Adrenal gland (tissue), 12 donors: ENCODE results near the gene ZNF653. TPM values are rescaled to one million over a fixed set of nuclear protein-coding genes. Genes with fewer than 3 reads are reported as not detected.
A peak's percentile ranks its signal among the peaks of the same experiment; 100 is the strongest.

ENCODE experiments used
- DNase-seq, 7 donors: peaks; one replicate each; pipeline ENCODE4 v3.0.0-alpha.2; 2019 to 2020
- H3K27ac ChIP-seq, 5 donors: fragments of 200-600 bp; sonication (generic) in 4 of 5; 1 replicate in 3 of 5; 2 replicates in 2 of 5; pipeline versions ENCODE4 v1.5.1 to v1.8.0; 2016 to 2020; ENCODE audit warnings: mild to moderate bottlenecking in 1 of 5
- H3K27me3 ChIP-seq: fragments of 200-600 bp; 2 replicates; pipeline ENCODE4 v1.8.0; 2021
- H3K36me3 ChIP-seq, 2 donors: fragments of 200-600 bp; replicated peaks in 1 of 2; 1 replicate in 1 of 2; 2 replicates in 1 of 2; pipeline versions ENCODE4 v1.5.1 to v1.8.0; 2018 to 2022
- H3K4me1 ChIP-seq, 2 donors: fragments of 200-600 bp; replicated peaks in 1 of 2; 1 replicate in 1 of 2; 2 replicates in 1 of 2; pipeline versions ENCODE4 v1.5.1 to v1.8.0; 2018 to 2021
- H3K4me3 ChIP-seq, 4 donors: fragments of 200-600 bp; sonication (generic) in 3 of 4; one replicate each; pipeline ENCODE4 v1.5.1; 2016 to 2018
- H3K9me3 ChIP-seq, 3 donors: fragments of 200-600 bp; sonication (generic) in 1 of 3; replicated peaks in 1 of 3; 1 replicate in 2 of 3; 2 replicates in 1 of 3; pipeline versions ENCODE4 v1.5.1 to v1.8.0; 2016 to 2021
- POLR2A ChIP-seq, 2 donors: fragments of 450-650 bp; IDR thresholded peaks; one replicate each; pipeline ENCODE4 v1.6.1; 2017; ENCODE audit warnings: antibody characterized with exemption in 2 of 2, mild to moderate bottlenecking in 2 of 2, moderate library complexity in 1 of 2
- WGBS, 4 donors: extraction: QIAGEN DNeasy Blood & Tissue Kit in 2 of 4; methylation state at CpG; one replicate each; pipeline versions ENCODE4 v1.1.5 to v1.1.7; 2013 to 2017; 5-methylcytosine and 5-hydroxymethylcytosine counted together
- intact Hi-C, 2 donors: fragments of 100-400 bp; cut with DNase I; formaldehyde crosslinking; loops; one replicate each; pipeline versions ENCODE4 v1.14.1 to v1.15.0; 2022 to 2023
- polyA plus RNA-seq, 3 donors: library from polyadenylated mRNA; stranded (reverse); fragments of 200-250 nt in 2 of 3; fragments of 350-450 nt in 1 of 3; fragmentation: Illumina TruSeq in 1 of 3; extraction: RNeasy Lipid Tissue Mini Kit (QIAGEN cat#74804) in 1 of 3; gene quantifications; one replicate each; pipeline ENCODE4 v1.2.3, GENCODE V29; 2013 to 2014
- total RNA-seq, 9 donors: library from RNA; depleted of rRNA in 4 of 9; stranded (reverse); fragments of >200 nt in 4 of 9; fragments of 120-200 nt in 1 of 9; fragmentation: NEBNext Ultra II Directional in 1 of 9; extraction: Animal tissue kit (Norgen Biotek cat#: 25700) in 1 of 9; gene quantifications; one replicate each; pipeline versions ENCODE4 v1.1.0 to v1.2.4, GENCODE V29; 2013 to 2023
- TF ChIP-seq, protein P1 (sequence below), 6 experiments: fragments of 450-650 bp in 4 of 6; fragments of 200-600 bp in 2 of 6; sonication (generic) in 1 of 6; IDR thresholded peaks; 1 replicate in 5 of 6; 2 replicates in 1 of 6; pipeline versions ENCODE4 v1.5.1 to v1.8.0; 2016 to 2021; ENCODE audit warnings: antibody characterized with exemption in 6 of 6, mild to moderate bottlenecking in 2 of 6, moderate library complexity in 1 of 6
- donor health status: healthy with polysubstance abuse.
- donor health status: Bipolar disorder and iron deficiency.
- donor health status: DM: yes; HTN: yes; CAD: no.
- donor health status: DM: no; HTN: no; CAD: no.
- donor health status: DM: no; HTN: no; CAD: no.
- donor health status: DM: yes; HTN: yes; CAD: no.

The ZNF653 gene
- total and polyA plus RNA-seq, 12 donors: 4.2 to 37.7 (median 11.7) TPM

DNA sequence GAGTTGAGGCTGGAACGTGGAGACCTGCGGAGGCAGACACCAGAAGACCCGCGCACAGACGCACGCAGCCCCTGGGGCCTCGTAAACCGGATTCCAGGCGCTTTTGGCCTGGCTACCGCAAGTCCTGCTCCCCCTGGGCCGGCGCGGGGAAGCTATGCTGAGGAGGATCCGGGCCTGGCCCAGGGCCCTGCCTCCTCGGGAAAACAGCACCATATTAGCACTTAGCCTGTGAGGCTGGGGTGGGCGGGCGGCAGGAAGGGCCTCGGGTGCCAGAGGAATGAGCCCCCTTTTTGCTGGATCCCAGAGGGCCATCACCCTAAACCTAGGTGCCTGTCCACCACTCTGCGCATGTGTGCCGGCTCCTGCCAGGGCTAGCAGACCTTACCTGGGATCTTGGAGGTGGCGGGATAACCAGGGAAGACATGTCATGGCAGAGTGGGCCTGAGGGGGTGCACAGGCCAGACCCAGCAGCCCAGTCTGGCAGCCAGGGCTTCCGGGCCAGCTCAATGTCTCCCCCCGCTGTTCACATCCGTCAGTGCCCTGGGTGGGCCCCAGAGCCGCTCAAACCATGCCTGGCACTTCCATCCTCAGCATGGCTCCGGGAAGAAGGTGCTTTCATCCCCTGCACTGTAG lies 46.1 kb upstream of the ZNF653 start:
- no peak overlapping the region for H3K27ac ChIP-seq
- H3K27me3 ChIP-seq: no peaks in the 10 kb centered on the region
- H3K9me3 ChIP-seq: no peaks in the 10 kb centered on the region
- no peak for DNase-seq
- peaks cover 0 to 2% of the 10 kb centered on the region in 2 donors for H3K4me1 ChIP-seq
- peaks cover 0 to 20% of the 10 kb centered on the region in 2 donors for H3K36me3 ChIP-seq
- no peak for TF ChIP-seq POLR2A (IDR thresholded peaks at IDR 0.05)
- TF ChIP-seq, protein P1, sequence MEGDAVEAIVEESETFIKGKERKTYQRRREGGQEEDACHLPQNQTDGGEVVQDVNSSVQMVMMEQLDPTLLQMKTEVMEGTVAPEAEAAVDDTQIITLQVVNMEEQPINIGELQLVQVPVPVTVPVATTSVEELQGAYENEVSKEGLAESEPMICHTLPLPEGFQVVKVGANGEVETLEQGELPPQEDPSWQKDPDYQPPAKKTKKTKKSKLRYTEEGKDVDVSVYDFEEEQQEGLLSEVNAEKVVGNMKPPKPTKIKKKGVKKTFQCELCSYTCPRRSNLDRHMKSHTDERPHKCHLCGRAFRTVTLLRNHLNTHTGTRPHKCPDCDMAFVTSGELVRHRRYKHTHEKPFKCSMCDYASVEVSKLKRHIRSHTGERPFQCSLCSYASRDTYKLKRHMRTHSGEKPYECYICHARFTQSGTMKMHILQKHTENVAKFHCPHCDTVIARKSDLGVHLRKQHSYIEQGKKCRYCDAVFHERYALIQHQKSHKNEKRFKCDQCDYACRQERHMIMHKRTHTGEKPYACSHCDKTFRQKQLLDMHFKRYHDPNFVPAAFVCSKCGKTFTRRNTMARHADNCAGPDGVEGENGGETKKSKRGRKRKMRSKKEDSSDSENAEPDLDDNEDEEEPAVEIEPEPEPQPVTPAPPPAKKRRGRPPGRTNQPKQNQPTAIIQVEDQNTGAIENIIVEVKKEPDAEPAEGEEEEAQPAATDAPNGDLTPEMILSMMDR (IDR thresholded peaks at IDR 0.05): peak in 1 of 6 experiments; percentile 17
- H3K4me3 ChIP-seq: no peak overlapping the region
- intact Hi-C loops: no loop called here
- WGBS, 4 donors: 77 to 94% (median 88%) methylated on average over 13 to 26 of the region's 26 CpGs

DNA sequence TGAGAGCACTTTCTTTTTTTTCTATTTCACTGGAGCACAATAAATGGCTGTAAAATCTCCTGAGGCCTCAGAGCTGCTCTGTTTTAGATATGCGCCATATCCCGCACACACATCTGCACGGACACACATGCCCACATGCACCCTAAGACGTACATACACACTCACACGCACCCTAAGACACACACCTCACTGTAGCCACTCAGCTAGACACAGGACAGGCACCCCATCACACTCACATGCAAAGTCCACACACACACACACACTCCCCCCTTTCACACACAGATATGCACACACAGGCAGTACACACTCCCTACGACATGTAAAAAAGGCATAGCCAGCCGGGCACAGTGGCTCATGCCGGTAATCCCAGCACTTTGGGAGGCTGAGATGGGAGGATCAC lies 44.6 kb upstream of the ZNF653 start:
- Histone ChIP-seq H3K9me3 (no peaks in the 10 kb centered on the region), H3K36me3 (peaks cover 0 to 20% of the 10 kb centered on the region in 2 donors), H3K4me3 (no peak overlapping the region), H3K27me3 (no peaks in the 10 kb centered on the region), H3K4me1 (no peaks in the 10 kb centered on the region), H3K27ac (no peak overlapping the region)
- 87 to 94% (median 91%) methylated on average over 8 of the region's 8 CpGs for WGBS, 4 donors
- no peak for DNase-seq
- no peak for TF ChIP-seq POLR2A (IDR thresholded peaks at IDR 0.05)
- TF ChIP-seq, protein P1 (IDR thresholded peaks at IDR 0.05): no peak
- intact Hi-C loops: no loop called here

DNA sequence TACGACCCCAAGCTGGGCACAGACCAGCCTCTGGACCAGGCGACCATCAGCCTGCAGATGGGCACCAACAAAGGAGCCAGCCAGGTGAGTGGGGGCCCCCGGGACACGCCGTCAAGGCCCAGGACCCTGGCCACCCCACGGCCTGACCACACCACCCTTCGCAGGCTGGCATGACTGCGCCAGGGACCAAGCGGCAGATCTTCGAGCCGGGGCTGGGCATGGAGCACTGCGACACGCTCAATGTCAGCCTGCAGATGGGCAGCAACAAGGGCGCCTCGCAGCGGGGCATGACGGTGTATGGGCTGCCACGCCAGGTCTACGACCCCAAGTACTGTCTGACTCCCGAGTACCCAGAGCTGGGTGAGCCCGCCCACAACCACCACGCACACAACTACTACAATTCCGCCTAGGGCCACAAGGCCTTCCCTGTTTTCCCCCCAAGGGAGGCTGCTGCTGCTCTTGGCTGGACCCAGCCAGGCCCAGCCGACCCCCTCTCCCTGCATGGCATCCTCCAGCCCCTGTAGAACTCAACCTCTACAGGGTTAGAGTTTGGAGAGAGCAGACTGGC lies 43.8 kb upstream of the ZNF653 start:
- Histone ChIP-seq H3K4me3 (no peak overlapping the region), H3K27ac (no peak overlapping the region), H3K27me3 (no peaks in the 10 kb centered on the region), H3K36me3 (peaks cover 0 to 20% of the 10 kb centered on the region in 2 donors), H3K4me1 (no peaks in the 10 kb centered on the region), H3K9me3 (no peaks in the 10 kb centered on the region)
- no peak for DNase-seq
- 84 to 92% (median 88%) methylated on average over 9 to 24 of the region's 24 CpGs for WGBS, 4 donors
- no peak for TF ChIP-seq POLR2A (IDR thresholded peaks at IDR 0.05)
- TF ChIP-seq, protein P1 (IDR thresholded peaks at IDR 0.05): no peak
- intact Hi-C loops: no loop called here

DNA sequence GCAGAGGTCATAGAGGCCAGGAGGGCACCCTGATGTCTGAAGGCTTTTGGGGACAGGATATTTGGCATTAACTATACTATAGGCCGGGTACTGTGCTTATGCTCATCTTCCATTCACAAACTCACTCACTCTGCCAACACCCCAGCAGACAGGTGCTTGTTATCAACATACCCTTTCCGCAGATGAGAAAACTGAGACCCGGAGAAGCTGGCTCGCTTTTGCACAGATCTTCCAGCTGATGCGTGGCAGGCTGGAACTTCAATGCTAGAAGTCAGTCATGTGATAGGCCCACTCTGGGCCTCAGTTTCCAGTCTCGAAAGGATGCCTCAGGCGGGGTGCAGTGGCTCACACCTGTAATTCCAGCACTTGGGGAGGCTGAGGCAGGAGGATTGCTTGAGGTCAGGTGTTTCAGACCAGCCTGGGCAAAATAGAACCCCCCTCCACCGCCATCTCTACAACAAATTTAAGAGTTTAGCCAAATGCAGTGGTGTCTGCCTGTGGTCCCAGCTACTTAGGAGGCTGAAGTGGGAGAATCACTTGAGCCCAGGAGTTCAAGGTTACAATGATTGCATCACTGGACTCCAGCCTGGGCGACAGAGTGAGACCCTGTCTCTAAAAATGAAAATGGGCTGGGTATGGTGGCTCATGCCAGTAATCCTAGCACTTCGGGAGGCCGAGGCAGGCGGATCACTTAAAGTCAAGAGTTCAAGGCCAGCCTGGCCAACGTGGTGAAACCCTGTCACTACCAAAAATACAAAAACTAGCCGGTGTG lies 42.5 kb upstream of the ZNF653 start:
- TF ChIP-seq, protein P1 (IDR thresholded peaks at IDR 0.05): no peak
- TF ChIP-seq POLR2A (IDR thresholded peaks at IDR 0.05): no peak
- no peaks in the 10 kb centered on the region for H3K4me1 ChIP-seq
- no peaks in the 10 kb centered on the region for H3K9me3 ChIP-seq
- H3K4me3 ChIP-seq: no peak overlapping the region
- peaks cover 0 to 9% of the 10 kb centered on the region in 2 donors for H3K36me3 ChIP-seq
- H3K27ac ChIP-seq: no peak overlapping the region
- no peak for DNase-seq
- 74 to 84% (median 79%) methylated on average over 10 to 14 of the region's 14 CpGs for WGBS, 4 donors
- no peaks in the 10 kb centered on the region for H3K27me3 ChIP-seq
- intact Hi-C loops: no loop called here
